Peyer's patch (tissue), 4 donors: ENCODE data around the gene FRMD5. TPM values are rescaled to one million over a fixed set of nuclear protein-coding genes. Genes with fewer than 3 reads are reported as not detected.
"Not testable (repeated sequence)": the region's sequence is repeated elsewhere in the genome, so short reads cannot be mapped to it uniquely, and the experiment has no call there.

ENCODE experiments used
- DNase-seq, 3 donors: peaks; one replicate each; pipeline ENCODE4 v3.0.0-alpha.2; 2017 to 2019
- H3K27ac ChIP-seq, 4 donors: fragments of 200-600 bp; sonication (generic); one replicate each; pipeline ENCODE4 v1.5.1; 2016 to 2019
- H3K27me3 ChIP-seq, 2 donors: fragments of 200-600 bp; sonication (generic); one replicate each; pipeline ENCODE4 v1.5.1; 2019
- H3K36me3 ChIP-seq, 3 donors: fragments of 200-600 bp; sonication (generic); one replicate each; pipeline ENCODE4 v1.5.1; 2016 to 2019
- H3K4me1 ChIP-seq, 4 donors: fragments of 200-600 bp; sonication (generic); one replicate each; pipeline ENCODE4 v1.5.1; 2016 to 2019
- H3K4me3 ChIP-seq, 4 donors: fragments of 200-600 bp; sonication (generic); 1 replicate in 3 of 4; 2 replicates in 1 of 4; pipeline ENCODE4 v1.5.1; 2016 to 2019; ENCODE audit warnings: mild to moderate bottlenecking in 1 of 4
- H3K9me3 ChIP-seq, 4 donors: fragments of 200-600 bp; sonication (generic); one replicate each; pipeline ENCODE4 v1.5.1; 2016 to 2019; ENCODE audit warnings: mild to moderate bottlenecking in 1 of 4
- POLR2A ChIP-seq, 2 donors: fragments of 450-650 bp; IDR thresholded peaks; one replicate each; pipeline ENCODE4 v1.5.1; 2017; ENCODE audit warnings: antibody characterized with exemption in 2 of 2, mild to moderate bottlenecking in 2 of 2, moderate library complexity in 2 of 2
- total RNA-seq, 4 donors: library from RNA; depleted of rRNA; stranded (reverse); fragments of >200 nt; gene quantifications; one replicate each; pipeline ENCODE4 v1.1.0, GENCODE V29; 2016
- TF ChIP-seq, protein P1 (sequence below), 6 experiments: fragments of 450-650 bp in 4 of 6; fragments of 200-600 bp in 2 of 6; sonication (generic) in 1 of 6; IDR thresholded peaks; one replicate each; pipeline ENCODE4 v1.5.1; 2017 to 2019; ENCODE audit warnings: antibody characterized with exemption in 6 of 6, mild to moderate bottlenecking in 3 of 6, moderate library complexity in 1 of 6

The FRMD5 gene
- total RNA-seq, 4 donors from 2014 or later, result 0.54 to 5.0 (median 0.57) TPM; not detected in 1

DNA sequence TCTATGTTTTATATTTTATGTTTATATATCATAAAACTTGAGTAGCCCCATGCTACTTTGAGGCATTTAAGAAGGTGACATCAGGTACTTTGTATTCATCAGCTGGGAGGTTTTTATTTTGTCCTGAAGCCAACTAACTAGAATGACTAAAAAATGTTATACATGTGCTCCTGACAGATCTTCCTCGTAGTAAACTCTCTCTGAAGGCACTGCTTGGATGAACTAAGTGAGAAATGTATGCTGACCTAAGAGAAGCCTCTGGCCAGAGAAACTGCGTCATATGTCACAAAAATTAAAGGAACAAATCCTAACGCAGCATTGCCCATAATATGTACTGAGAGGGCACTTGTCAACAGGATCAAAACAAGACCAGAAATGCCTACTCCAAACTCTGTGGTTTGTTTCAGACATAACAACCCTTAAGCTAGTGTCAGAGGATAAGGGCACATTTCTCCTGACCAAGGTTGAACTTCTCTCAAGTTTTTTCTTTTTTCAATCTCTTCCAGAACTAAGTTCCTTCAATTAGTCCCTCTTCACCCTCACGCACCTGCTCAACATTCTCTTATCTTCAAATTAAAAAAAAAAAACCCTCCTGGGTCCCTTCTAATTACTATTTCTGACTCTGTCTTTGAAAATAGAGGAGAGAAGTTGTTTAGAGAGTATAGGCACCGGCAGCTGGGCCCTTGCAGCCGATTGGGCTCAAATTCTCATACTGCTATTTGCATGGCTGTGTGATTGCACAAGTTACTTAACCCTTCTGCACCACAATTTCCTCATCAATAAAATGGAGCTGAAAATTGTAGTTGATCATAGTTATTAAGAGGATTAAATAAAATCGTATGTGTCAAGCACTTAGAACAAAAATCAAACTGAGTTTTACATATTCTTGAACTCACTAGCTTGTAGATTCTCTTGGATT lies 159.0 kb downstream of the FRMD5 start:
- H3K9me3 ChIP-seq, result no peaks in the 10 kb centered on the region
- no peaks in the 10 kb centered on the region for H3K27me3 ChIP-seq
- no peak overlapping the region for H3K27ac ChIP-seq
- TF ChIP-seq, protein P1, sequence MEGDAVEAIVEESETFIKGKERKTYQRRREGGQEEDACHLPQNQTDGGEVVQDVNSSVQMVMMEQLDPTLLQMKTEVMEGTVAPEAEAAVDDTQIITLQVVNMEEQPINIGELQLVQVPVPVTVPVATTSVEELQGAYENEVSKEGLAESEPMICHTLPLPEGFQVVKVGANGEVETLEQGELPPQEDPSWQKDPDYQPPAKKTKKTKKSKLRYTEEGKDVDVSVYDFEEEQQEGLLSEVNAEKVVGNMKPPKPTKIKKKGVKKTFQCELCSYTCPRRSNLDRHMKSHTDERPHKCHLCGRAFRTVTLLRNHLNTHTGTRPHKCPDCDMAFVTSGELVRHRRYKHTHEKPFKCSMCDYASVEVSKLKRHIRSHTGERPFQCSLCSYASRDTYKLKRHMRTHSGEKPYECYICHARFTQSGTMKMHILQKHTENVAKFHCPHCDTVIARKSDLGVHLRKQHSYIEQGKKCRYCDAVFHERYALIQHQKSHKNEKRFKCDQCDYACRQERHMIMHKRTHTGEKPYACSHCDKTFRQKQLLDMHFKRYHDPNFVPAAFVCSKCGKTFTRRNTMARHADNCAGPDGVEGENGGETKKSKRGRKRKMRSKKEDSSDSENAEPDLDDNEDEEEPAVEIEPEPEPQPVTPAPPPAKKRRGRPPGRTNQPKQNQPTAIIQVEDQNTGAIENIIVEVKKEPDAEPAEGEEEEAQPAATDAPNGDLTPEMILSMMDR (IDR thresholded peaks at IDR 0.05), result no peak
- TF ChIP-seq POLR2A (IDR thresholded peaks at IDR 0.05), result no peak
- H3K4me3 ChIP-seq, result no peak overlapping the region
- no peaks in the 10 kb centered on the region for H3K36me3 ChIP-seq
- H3K4me1 ChIP-seq, result no peaks in the 10 kb centered on the region
- no peak for DNase-seq

DNA sequence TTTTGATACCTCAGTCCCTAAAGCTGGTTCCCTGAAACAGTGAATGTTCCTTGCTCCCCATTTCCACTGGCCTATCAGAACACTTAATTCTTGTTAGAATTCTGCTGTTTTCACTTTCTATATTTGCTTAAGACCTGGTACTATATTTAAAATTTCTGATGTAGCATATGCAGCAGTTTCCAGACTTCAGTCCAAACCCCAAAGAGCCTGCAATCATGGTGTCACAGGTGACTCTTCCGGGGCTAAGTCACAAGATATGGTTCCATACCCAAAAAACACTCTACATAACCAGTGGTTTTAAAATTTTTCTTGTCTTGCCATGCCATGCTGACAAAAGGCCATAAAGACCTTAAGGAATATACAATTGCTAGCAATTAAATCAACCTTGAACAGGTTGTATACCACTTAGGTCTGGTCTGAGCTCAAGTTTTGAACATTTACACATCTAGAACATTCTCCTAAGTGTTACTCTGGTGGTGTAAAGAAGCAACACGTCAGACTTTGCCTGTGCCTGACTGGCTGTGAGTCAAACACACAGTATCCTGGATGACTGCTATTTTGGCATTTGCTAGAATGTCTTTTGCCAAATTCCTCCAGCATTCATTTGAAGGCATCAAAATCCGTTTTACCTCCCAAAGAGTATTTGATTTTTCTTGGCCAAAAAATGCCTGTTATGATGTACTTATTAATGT lies 160.0 kb downstream of the FRMD5 start:
- DNase-seq, result no peak
- Histone ChIP-seq H3K27me3 (no peaks in the 10 kb centered on the region), H3K4me1 (no peaks in the 10 kb centered on the region), H3K36me3 (no peaks in the 10 kb centered on the region), H3K4me3 (no peak overlapping the region), H3K27ac (no peak overlapping the region), H3K9me3 (no peaks in the 10 kb centered on the region)
- no peak for TF ChIP-seq POLR2A (IDR thresholded peaks at IDR 0.05)
- TF ChIP-seq, protein P1 (IDR thresholded peaks at IDR 0.05), result no peak

DNA sequence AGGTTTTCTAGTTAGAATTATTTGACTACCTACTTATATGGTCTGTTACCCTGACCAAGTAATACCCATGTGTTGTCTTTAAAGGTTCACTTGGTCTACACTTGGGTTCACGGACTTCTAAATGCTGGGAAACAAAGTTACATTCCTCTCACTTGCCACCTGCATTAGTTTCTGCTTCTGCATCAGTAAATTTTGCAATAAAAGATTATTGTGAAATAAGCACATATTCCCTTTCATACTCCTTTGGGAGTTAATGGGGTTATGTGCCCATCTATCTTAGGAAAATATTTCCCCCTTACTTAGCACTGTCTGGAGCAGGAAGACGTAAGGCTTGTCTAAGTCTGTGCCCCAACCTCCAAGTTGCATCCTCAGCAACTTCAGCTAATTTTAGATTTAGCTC lies 160.7 kb downstream of the FRMD5 start:
- DNase-seq, result no peak
- Histone ChIP-seq H3K4me1 (no peaks in the 10 kb centered on the region), H3K36me3 (no peaks in the 10 kb centered on the region), H3K27ac (no peak overlapping the region), H3K4me3 (no peak overlapping the region), H3K9me3 (no peaks in the 10 kb centered on the region), H3K27me3 (no peaks in the 10 kb centered on the region)
- TF ChIP-seq, protein P1 (IDR thresholded peaks at IDR 0.05), result no peak
- no peak for TF ChIP-seq POLR2A (IDR thresholded peaks at IDR 0.05)

DNA sequence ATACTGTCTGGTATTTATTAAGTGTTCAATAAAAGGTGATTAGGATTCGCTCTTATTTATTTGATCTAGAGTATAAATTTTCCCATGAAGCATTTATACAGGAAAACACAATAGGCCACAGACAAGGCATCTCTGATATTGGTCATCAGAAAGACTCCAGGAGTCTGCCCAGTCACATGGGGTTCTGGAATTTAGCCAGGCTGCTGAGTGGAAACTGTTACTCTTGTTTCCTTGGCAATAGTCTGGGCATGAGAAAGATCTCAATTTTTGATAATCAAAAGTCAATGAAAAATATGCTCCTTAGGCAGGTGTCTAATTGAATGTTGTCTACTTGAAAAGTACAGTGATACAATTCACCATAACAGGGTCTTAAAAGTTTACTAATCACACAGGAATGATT lies 161.2 kb downstream of the FRMD5 start:
- H3K4me1 ChIP-seq, result no peaks in the 10 kb centered on the region
- no peaks in the 10 kb centered on the region for H3K27me3 ChIP-seq
- TF ChIP-seq, protein P1 (IDR thresholded peaks at IDR 0.05), result no peak
- TF ChIP-seq POLR2A (IDR thresholded peaks at IDR 0.05), result no peak
- DNase-seq, result no peak
- H3K9me3 ChIP-seq, result no peaks in the 10 kb centered on the region
- H3K4me3 ChIP-seq, result no peak overlapping the region
- no peaks in the 10 kb centered on the region for H3K36me3 ChIP-seq
- H3K27ac ChIP-seq, result no peak overlapping the region

DNA sequence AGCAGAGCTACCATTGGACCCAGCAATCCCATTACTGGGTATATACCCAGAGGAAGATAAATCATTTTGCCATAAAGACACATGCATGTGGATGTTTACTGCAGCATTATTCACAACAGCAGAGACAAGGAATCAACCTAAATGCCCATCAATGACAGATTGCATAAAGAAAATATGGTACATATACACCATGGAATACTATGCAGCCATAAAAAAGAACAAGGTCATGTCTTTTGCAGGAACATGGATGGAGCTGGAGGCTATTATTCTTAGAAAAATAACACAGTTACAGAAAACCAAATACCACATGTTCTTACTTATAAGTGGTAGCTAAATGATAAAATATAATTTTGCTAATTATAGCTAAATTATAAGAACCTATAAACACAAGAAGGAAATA lies 162.3 kb downstream of the FRMD5 start:
- H3K27me3 ChIP-seq, H3K4me1 ChIP-seq, H3K9me3 ChIP-seq, H3K36me3 ChIP-seq, DNase-seq, H3K27ac ChIP-seq, H3K4me3 ChIP-seq: not testable (repeated sequence)

DNA sequence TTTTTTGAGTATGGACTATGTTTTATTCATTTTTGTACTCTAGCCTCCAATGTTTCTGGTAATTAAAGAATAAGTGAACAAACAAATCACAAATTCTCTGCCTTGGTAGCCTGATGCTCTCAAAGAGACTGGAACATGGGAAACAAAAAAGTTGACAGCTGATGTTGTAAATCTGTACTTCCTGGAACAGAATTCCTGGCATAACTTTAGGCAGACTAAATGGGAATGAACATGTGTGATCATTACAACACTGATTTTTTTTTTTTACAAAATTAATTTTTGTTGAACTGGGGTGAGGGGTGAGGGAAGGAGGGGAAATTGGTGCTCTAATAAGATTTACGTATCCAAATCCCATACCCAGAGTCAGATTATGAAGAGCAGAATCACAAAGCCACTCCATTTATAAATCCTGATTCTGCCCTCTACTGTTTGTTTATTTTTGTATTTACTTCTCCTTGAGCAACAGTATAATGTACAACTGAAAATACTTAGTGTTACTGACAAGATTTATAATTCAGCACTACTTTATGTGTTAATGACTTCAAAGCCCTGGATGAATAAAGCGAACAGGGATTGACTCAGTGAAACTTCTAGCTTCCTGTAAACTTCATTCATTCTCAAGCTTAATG lies 165.0 kb downstream of the FRMD5 start:
- TF ChIP-seq POLR2A (IDR thresholded peaks at IDR 0.05), result no peak
- TF ChIP-seq, protein P1 (IDR thresholded peaks at IDR 0.05), result no peak
- DNase-seq, result no peak
- Histone ChIP-seq H3K27ac (no peak overlapping the region), H3K9me3 (no peaks in the 10 kb centered on the region), H3K4me3 (no peak overlapping the region), H3K36me3 (no peaks in the 10 kb centered on the region), H3K4me1 (no peaks in the 10 kb centered on the region), H3K27me3 (no peaks in the 10 kb centered on the region)
